ENCODE measurements around the gene KXD1. TPM values are rescaled to one million over a fixed set of nuclear protein-coding genes. Genes with fewer than 3 reads are reported as not detected.

KXD1 gene
- total RNA-seq, 1 donor from 2014 or later = 43.9 TPM

GRCh38 chr19:18608102-18608804 lies 50.6 kb downstream of the KXD1 start:
- intact Hi-C loops (cut with micrococcal nuclease) = no loop called here
- no peak for DNase-seq
- no peak for ATAC-seq

DNA sequence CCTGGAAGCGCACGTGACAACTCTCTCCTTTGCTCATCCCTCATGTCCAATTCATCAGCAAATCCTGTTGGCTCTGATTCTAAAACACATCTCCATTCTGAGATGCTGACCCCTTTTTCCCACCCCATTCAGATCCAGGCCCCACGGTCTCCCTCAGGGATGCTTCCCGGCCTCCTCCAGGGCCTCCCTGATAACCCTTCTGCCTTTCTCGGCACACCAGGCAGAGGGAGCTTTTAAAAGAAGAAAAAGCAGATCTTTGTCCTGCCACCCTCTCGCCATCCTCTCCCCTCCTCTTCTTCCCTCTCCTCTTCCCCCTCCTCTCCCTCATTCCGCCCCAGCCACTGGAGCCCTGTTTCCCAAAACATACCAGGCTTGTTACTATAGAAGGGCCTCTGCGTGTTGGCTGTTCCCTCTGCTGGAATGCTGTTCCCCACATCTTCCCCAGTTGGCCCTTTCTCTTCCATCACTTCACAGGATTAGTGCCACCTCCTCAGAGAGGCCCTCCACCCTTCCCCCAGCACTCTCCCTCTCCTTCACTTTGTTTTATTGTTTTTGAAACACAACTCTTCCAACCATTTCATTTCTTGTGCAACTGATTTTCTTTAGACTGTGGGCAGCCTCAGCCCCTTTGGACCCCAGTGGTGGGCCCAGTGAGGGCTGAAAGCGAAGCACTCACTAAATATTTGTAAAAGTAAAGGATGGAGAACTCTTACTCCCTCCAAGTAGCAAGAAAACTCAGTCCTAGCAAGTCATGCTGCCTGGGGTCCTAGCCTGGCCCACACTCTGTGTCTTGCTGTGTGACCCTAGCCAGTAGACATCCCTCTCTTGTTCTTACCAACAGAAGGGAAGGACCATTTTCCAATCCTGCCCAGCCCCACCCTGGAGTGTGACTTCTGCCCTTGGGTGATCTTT lies 51.4 kb downstream of the KXD1 start:
- intact Hi-C loops (cut with micrococcal nuclease) = no loop called here
- no peak for DNase-seq
- no peak for ATAC-seq

DNA sequence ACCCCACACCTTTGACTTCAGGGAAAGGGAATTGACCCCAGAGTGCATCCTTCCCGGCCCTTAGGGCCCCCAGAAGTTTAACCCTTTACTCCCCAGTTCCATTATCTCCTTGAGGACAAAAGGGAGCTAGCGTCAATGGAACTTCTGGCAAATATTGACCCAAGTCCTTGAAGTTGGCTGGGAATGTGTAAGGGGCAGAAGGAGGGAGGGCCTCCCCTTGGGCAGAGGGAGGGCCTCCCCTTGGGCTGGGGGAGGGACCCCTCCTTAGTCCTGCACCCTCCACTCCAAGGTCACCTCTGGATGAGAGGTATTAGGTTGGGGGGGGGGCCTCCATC lies 52.0 kb downstream of the KXD1 start:
- intact Hi-C loops (cut with micrococcal nuclease) = no loop called here
- no peak for ATAC-seq

GRCh38 chr19:18610245-18610555 lies 52.5 kb downstream of the KXD1 start:
- no peak for DNase-seq
- no peak for ATAC-seq
- intact Hi-C loops (cut with micrococcal nuclease) = no loop called here

More for the DNA sequence above, 52.0 kb downstream of the KXD1 start:
- DNase-seq = no peak

DNA sequence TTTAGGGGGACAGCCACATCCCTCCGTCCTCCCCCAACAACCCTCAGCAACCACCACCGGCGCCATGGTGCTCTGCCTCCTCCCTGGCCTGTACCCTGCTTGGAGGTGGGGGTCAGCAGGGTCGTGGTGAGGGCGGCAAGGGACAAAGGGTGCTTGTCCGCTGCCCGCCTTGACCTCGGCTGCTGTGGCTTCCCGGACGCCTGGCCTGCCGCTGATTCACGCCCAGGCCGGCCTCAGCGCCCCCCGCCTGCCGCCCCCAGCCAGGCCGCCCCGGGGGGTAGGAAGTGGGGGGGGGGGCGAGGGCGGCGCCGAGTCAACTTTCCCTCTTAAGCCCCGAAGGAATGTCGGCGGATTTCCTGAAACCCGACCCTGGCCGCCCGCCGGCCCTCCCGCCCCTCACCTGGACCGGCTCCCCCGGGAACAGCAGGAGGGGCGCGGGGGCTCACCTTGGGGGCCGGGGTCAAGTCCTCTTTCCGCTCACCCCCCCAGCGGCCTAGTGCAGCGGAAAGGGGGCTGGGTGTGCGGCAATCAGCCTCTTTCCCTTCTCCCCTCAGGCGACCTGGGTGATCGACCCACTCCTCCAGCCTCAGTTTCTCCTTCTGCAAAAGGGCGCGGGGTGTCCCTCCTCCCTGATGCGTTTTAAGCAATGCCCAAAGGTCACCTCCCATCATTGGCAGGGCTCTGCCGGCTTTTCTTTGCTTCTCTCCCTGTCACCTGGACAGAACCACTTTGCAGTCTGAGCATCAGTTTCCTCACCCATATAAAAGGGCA lies 53.1 kb downstream of the KXD1 start:
- no peak for ATAC-seq
- intact Hi-C loops (cut with micrococcal nuclease) = no loop called here
- no peak for DNase-seq

DNA sequence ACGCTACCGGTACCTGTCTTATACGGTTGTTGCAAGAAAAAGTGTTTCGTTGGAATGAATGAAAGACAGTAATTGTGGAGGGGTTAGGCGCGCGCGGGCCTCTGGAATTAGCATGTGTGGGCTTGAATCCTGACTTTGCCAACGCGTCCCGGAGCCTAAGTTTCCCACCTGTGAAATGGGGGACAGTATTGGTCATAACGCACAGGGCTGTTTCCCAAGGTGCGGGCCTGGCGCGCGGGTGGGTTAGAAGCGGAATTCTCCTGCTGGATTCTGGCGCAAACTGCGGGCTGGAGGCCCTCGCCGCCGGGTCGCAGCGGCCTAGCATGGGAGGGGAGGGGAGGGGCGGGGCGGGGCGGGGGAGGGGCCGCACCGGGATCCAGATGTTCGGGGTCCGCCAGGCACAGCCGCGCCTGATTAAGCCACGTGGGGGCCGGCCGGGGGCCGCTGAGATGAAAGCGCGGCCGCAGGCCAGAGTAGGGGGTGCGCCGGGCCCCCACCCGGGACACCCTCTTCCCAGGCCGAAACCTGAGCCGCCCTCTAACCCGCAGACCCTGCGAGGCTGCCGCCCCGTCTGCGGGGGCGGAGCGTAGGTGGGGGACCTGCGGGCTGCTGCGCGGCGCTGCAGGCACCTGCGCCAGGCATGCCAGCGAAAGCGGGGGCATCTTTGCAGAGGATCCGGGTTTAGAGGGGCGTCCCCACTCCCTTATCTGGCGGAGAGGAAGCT lies 53.8 kb downstream of the KXD1 start:
- ATAC-seq = no peak

GRCh38 chr19:18612051-18612771 lies 54.5 kb downstream of the KXD1 start:
- DNase-seq = no peak
- ATAC-seq = no peak
- intact Hi-C loops (cut with micrococcal nuclease) = no loop called here

More for the DNA sequence above, 53.8 kb downstream of the KXD1 start:
- no peak for DNase-seq
- intact Hi-C loops (cut with micrococcal nuclease) = no loop called here

- ATAC-seq = peak; percentile 52
- DNase-seq = peak; percentile 58
- intact Hi-C loops (cut with micrococcal nuclease) = no loop called here
Observed at GRCh38 chr19:18612772-18613588, 55.3 kb downstream of the KXD1 start, which contains the start of gene TMEM59L. TSS of gene TMEM59L (plus strand) at chr19:18612870. CDS start at chr19:18612959, 89 bp downstream.

DNA sequence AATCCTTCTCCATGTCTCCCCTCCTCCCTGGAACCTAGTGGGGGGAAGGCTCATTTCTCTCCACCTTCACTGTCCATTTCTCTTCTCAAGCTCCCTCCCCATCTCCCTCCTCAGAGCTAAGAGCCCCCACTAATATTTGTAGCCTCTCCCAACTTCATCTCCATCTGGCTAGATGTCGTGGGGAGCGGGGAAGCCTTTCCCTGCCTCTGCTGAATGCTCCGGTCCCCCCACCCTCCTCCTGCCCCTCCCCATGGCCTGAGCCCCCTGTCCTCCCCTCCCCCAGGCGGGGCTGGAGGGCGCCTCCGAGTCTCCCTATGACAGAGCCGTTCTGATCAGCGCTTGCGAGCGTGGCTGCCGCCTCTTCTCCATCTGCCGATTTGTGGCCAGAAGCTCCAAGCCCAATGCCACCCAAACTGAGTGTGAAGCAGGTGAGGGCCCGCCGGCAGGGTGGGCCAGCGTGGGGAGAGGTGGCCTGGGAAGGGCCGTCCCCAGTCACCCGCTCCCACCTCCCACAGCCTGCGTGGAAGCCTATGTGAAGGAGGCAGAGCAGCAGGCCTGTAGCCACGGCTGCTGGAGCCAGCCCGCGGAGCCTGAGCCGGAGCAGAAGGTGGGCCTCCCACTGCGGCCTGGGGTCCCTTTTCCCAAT lies 56.0 kb downstream of the KXD1 start:
- intact Hi-C loops (cut with micrococcal nuclease) = no loop called here
- no peak for ATAC-seq
- DNase-seq = no peak

DNA sequence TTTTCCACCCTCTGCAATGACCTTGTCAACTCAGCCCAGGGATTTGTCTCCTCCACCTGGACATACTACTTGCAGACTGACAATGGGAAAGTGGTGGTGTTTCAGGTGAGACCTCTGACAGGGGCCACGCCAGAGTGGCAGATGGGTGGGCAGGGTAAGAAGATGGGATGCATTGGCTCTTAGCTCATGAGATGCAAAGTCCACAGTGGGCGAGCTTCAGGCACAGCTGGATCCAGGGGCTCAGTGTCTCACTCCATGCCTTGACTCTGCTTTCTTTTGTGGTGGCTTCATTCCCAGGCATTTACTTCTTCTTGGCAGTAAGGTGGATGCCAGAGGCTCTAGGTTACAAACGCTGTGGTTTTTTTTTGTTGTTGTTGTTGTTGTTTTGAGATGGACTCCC lies 58.4 kb downstream of the KXD1 start:
- ATAC-seq (no peak), DNase-seq (no peak)
- intact Hi-C loops (cut with micrococcal nuclease) = no loop called here

- no peak for ATAC-seq
- no peak for DNase-seq
- intact Hi-C loops (cut with micrococcal nuclease) = no loop called here
Observed at GRCh38 chr19:18617562-18617961, 59.9 kb downstream of the KXD1 start.

DNA sequence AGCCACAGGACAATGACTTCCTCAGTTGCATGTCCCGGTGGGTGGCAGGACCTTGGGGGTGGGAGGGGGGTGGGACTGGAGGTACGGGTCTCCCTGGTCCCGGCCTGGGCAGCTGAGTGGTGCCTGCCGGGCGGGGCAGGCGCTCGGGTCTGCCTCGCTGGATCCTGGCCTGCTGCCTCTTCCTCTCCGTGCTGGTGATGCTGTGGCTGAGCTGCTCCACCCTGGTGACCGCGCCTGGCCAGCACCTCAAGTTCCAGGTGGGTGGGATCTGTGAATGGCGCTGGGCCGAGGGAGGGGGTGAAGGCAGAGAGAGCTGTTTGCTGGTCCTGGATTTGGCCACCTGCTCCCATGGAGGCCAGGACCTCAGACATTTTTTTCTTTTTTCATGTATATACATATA lies 60.6 kb downstream of the KXD1 start:
- no peak for ATAC-seq
- DNase-seq = no peak
- intact Hi-C loops (cut with micrococcal nuclease) = no loop called here

Other genes starting within 250 kb of the KXD1 start
- gene LSM4, start 234.8 kb upstream of the KXD1 start, total RNA-seq = 98.0 TPM
- gene PGPEP1, start 217.3 kb upstream of the KXD1 start, total RNA-seq = 41.2 TPM
- gene GDF15, start 171.7 kb upstream of the KXD1 start, total RNA-seq = 0.27 TPM
- gene LRRC25, start 160.2 kb upstream of the KXD1 start, total RNA-seq = 2.9 TPM
- gene SSBP4, start 138.5 kb upstream of the KXD1 start, total RNA-seq = 36.4 TPM
- gene ISYNA1, start 119.7 kb upstream of the KXD1 start, total RNA-seq = 24.4 TPM
- gene ELL, start 35.8 kb upstream of the KXD1 start, total RNA-seq = 9.3 TPM
- 181 TPM for gene FKBP8, start 14.3 kb upstream of the KXD1 start, total RNA-seq
- gene UBA52, start 14.0 kb downstream of the KXD1 start, total RNA-seq = 725 TPM
- gene REX1BD, start 30.9 kb downstream of the KXD1 start, total RNA-seq = 75.8 TPM
- gene CRLF1, start 48.9 kb downstream of the KXD1 start, total RNA-seq = 21.4 TPM
- gene TMEM59L, start 55.0 kb downstream of the KXD1 start, total RNA-seq = 1.5 TPM
- 5.8 TPM for gene KLHL26, start 79.2 kb downstream of the KXD1 start, total RNA-seq
- gene CRTC1, start 125.8 kb downstream of the KXD1 start, total RNA-seq = 10.3 TPM
- gene COMP, start 233.4 kb downstream of the KXD1 start, total RNA-seq = not detected